ENCODE data around the gene AGER. TPM values are rescaled to one million over a fixed set of nuclear protein-coding genes. Genes with fewer than 3 reads are reported as not detected.
"Not testable (repeated sequence)": the region's sequence is repeated elsewhere in the genome, so short reads cannot be mapped to it uniquely, and the experiment has no call there.

Gene AGER
- total RNA-seq, 1 experiment from 2014 or later = 14.3 TPM

GRCh38 chr6:32146287-32146686 is 37.8 kb downstream of the AGER start:
- H3K4me1 Mint-ChIP-seq = peaks cover 23 to 44% of the 10 kb centered on the region in 2 experiments
- Histone ChIP-seq H3K4ac (ENCODE audit: low read depth, low read length) (no peak overlapping the region), H3K18ac (ENCODE audit: insufficient read length, low read depth, low read length) (no peak overlapping the region), H2BK15ac (ENCODE audit: low read depth, low read length) (no peak overlapping the region), H3K27ac (ENCODE audit: insufficient read length, low read depth, low read length) (no peak overlapping the region), H3K4me1 (ENCODE audit: insufficient read depth, low read length) (peaks cover 8% of the 10 kb centered on the region), H2BK20ac (ENCODE audit: low read depth, low read length, poor library complexity, severe bottlenecking) (no peak overlapping the region), H3K14ac (ENCODE audit: insufficient read depth, low read length) (no peak overlapping the region), H3K23me2 (ENCODE audit: insufficient read length, low read depth, low read length, poor library complexity, severe bottlenecking) (peaks cover 17% of the 10 kb centered on the region), H2AK5ac (ENCODE audit: insufficient read length, low read length) (no peak overlapping the region), H3K79me1 (ENCODE audit: insufficient read depth, low read depth, low read length, poor library complexity, severe bottlenecking) (no peaks in the 10 kb centered on the region), H4K91ac (ENCODE audit: insufficient read length, low read depth, low read length) (no peak overlapping the region), H2BK120ac (ENCODE audit: low read depth, low read length, poor library complexity, severe bottlenecking) (no peak overlapping the region), H4K5ac (ENCODE audit: insufficient read length, low read depth, low read length) (no peak overlapping the region), H3K27me3 (ENCODE audit: insufficient read depth, low read length) (no peaks in the 10 kb centered on the region; the same call in 1 of the 2 replicates), H3K9ac (ENCODE audit: extremely low read depth, insufficient read length, low read length) (no peak overlapping the region), H2AFZ (ENCODE audit: low read length) (no peak overlapping the region), H2BK12ac (ENCODE audit: insufficient read length, low read depth, low read length) (no peak overlapping the region), H3K79me2 (ENCODE audit: insufficient read depth, low read length) (no peaks in the 10 kb centered on the region), H3K4me2 (ENCODE audit: insufficient read depth, insufficient read length, low read length) (no peak overlapping the region), H2BK5ac (ENCODE audit: insufficient read length, low read length) (no peak overlapping the region), H4K20me1 (ENCODE audit: control insufficient read depth, insufficient read depth, insufficient read length) (no peaks in the 10 kb centered on the region), H3K56ac (ENCODE audit: insufficient read length, low read depth, low read length) (no peak overlapping the region), H3K23ac (ENCODE audit: insufficient read length, low read depth, low read length) (no peak overlapping the region), H3K9me3 (ENCODE audit: control insufficient read depth, low read depth, low read length) (no peaks in the 10 kb centered on the region), H3T11ph (ENCODE audit: low read length) (no peak overlapping the region), H4K8ac (replicated peaks; ENCODE audit: insufficient read length, low read depth, low read length) (no peak overlapping the region)
- peaks cover 0 to 8% (median 3%) of the 10 kb centered on the region in 3 experiments; a peak in 2 of 7 replicates for H3K36me3 Mint-ChIP-seq (ENCODE audit: insufficient read depth in 1 of 3, low read depth in 3 of 3)
- H3K27ac Mint-ChIP-seq = peak overlapping the region in 2 of 3 experiments; percentile 32 to 45; a peak in 4 of 7 replicates
- no CpG with 5 or more reads among the region's 1 CpG for WGBS (ENCODE audit: extremely low coverage, insufficient read length, low lambda C conversion rate)
- no peak for DNase-seq
- no peaks in the 10 kb centered on the region; a peak in 1 of 5 replicates for H3K9me3 Mint-ChIP-seq
- 0 out of 5 replicates have a peak overlapping the region, but pooled peaks of 1 of the 2 experiments have one; percentile 7 for H3K4me3 Mint-ChIP-seq
- H3K27me3 Mint-ChIP-seq (ENCODE audit: low read depth) = peaks cover 2% of the 10 kb centered on the region; the same call in 1 of the 2 replicates
- no peak for TF ChIP-seq CTCF (conservative IDR thresholded peaks at IDR 0.05)

- not testable (repeated sequence) for H3K27ac Mint-ChIP-seq; H3K36me3 Mint-ChIP-seq (ENCODE audit: insufficient read depth in 1 of 3, low read depth in 3 of 3); H3K9me3 Mint-ChIP-seq
Measured at GRCh38 chr6:32144238-32144637, 39.8 kb downstream of the AGER start.

More at GRCh38 chr6:32144238-32144637, 39.8 kb downstream of the AGER start:
- H2AK5ac ChIP-seq (ENCODE audit: insufficient read length, low read length); H4K20me1 ChIP-seq (ENCODE audit: control insufficient read depth, insufficient read depth, insufficient read length); H3K14ac ChIP-seq (ENCODE audit: insufficient read depth, low read length); H4K5ac ChIP-seq (ENCODE audit: insufficient read length, low read depth, low read length); H3K27ac ChIP-seq (ENCODE audit: insufficient read length, low read depth, low read length); H2BK120ac ChIP-seq (ENCODE audit: low read depth, low read length, poor library complexity, severe bottlenecking); H3K4me1 ChIP-seq (ENCODE audit: insufficient read depth, low read length); H3K56ac ChIP-seq (ENCODE audit: insufficient read length, low read depth, low read length); H3K27me3 Mint-ChIP-seq (ENCODE audit: low read depth); H3K18ac ChIP-seq (ENCODE audit: insufficient read length, low read depth, low read length); DNase-seq; H2BK5ac ChIP-seq (ENCODE audit: insufficient read length, low read length); H4K8ac ChIP-seq (replicated peaks; ENCODE audit: insufficient read length, low read depth, low read length); H3K23ac ChIP-seq (ENCODE audit: insufficient read length, low read depth, low read length); H3K9me3 ChIP-seq (ENCODE audit: control insufficient read depth, low read depth, low read length); H3K79me1 ChIP-seq (ENCODE audit: insufficient read depth, low read depth, low read length, poor library complexity, severe bottlenecking); H3K4ac ChIP-seq (ENCODE audit: low read depth, low read length); H4K91ac ChIP-seq (ENCODE audit: insufficient read length, low read depth, low read length); H2AFZ ChIP-seq (ENCODE audit: low read length); H2BK12ac ChIP-seq (ENCODE audit: insufficient read length, low read depth, low read length); H3K27me3 ChIP-seq (ENCODE audit: insufficient read depth, low read length); H2BK15ac ChIP-seq (ENCODE audit: low read depth, low read length); H3K4me2 ChIP-seq (ENCODE audit: insufficient read depth, insufficient read length, low read length); H3K9ac ChIP-seq (ENCODE audit: extremely low read depth, insufficient read length, low read length); H3K79me2 ChIP-seq (ENCODE audit: insufficient read depth, low read length); H3K4me3 Mint-ChIP-seq; H2BK20ac ChIP-seq (ENCODE audit: low read depth, low read length, poor library complexity, severe bottlenecking); H3T11ph ChIP-seq (ENCODE audit: low read length): not testable (repeated sequence)
- H3K4me1 Mint-ChIP-seq = peaks cover 13 to 30% of the 10 kb centered on the region in 2 experiments
- no CpG with 5 or more reads among the region's 7 CpGs for WGBS (ENCODE audit: extremely low coverage, insufficient read length, low lambda C conversion rate)
- peaks cover 10% of the 10 kb centered on the region for H3K23me2 ChIP-seq (ENCODE audit: insufficient read length, low read depth, low read length, poor library complexity, severe bottlenecking)
